ENCODE measurements around the gene ABHD16A. TPM values are rescaled to one million over a fixed set of nuclear protein-coding genes. Genes with fewer than 3 reads are reported as not detected.

Gene ABHD16A
- total and polyA plus RNA-seq, 2 of the 13 experiments (the other 11 are each of a cell fraction or from before 2014, with no cell fraction given), result 43.5 to 45.4 TPM

- TF ChIP-seq ZSCAN5A (CRISPR knock-in tag; IDR thresholded peaks at IDR 0.05; ENCODE audit: borderline replicate concordance), result no peak
- TF ChIP-seq BCL6 (CRISPR knock-in tag; IDR thresholded peaks at IDR 0.05), result peak; percentile 39; the same call in 1 of the 2 replicates
- no peak for TF ChIP-seq ZNF253 (CRISPR knock-in tag; IDR thresholded peaks at IDR 0.05; ENCODE audit: borderline replicate concordance)
- TF ChIP-seq ZNF589 (CRISPR knock-in tag; conservative IDR thresholded peaks at IDR 0.05), result no peak
- TF ChIP-seq ZNF788 (CRISPR knock-in tag; IDR thresholded peaks at IDR 0.05; ENCODE audit: borderline replicate concordance), result no peak
- TF ChIP-seq RFXANK (CRISPR knock-in tag; IDR thresholded peaks at IDR 0.05), result no peak
- TF ChIP-seq NFE2L1 (CRISPR knock-in tag; IDR thresholded peaks at IDR 0.05; ENCODE audit: borderline replicate concordance), result no peak
- no peak for TF ChIP-seq TFE3 (CRISPR knock-in tag; IDR thresholded peaks at IDR 0.05)
- no peak for TF ChIP-seq ZNF674 (CRISPR knock-in tag; IDR thresholded peaks at IDR 0.05; ENCODE audit: low read depth)
- peak; percentile 57; the same call in 1 of the 2 replicates for TF ChIP-seq ADNP (CRISPR knock-in tag; IDR thresholded peaks at IDR 0.05)
- TF ChIP-seq ISL2 (CRISPR knock-in tag; IDR thresholded peaks at IDR 0.05), result 0 out of 2 replicates have a peak, but pooled peaks have one; percentile 29
- TF ChIP-seq AGO2 (optimal IDR thresholded peaks at IDR 0.05; ENCODE audit: low read depth, low read length), result no peak
- TF ChIP-seq ZNF790 (CRISPR knock-in tag; IDR thresholded peaks at IDR 0.05; ENCODE audit: borderline replicate concordance), result 0 out of 2 replicates have a peak, but pooled peaks have one; percentile 10
- 0 out of 2 replicates have a peak, but pooled peaks have one; percentile 12 for TF ChIP-seq RXRB (CRISPR knock-in tag; IDR thresholded peaks at IDR 0.05; ENCODE audit: borderline replicate concordance)
- 0 out of 2 replicates have a peak, but pooled peaks have one; percentile 47 for TF ChIP-seq ZNF276 (CRISPR knock-in tag; IDR thresholded peaks at IDR 0.05; ENCODE audit: low read depth)
- TF ChIP-seq ZNF83 (CRISPR knock-in tag; IDR thresholded peaks at IDR 0.05; ENCODE audit: borderline replicate concordance), result no peak
- TF ChIP-seq REXO4 (CRISPR knock-in tag; IDR thresholded peaks at IDR 0.05; ENCODE audit: borderline replicate concordance), result no peak
- TF ChIP-seq CHD4 (IDR thresholded peaks at IDR 0.05; ENCODE audit: borderline replicate concordance, low read length), result peak; percentile 23; the same call in 1 of the 2 replicates
- 0 out of 2 replicates have a peak, but pooled peaks have one; percentile 13 for TF ChIP-seq MEIS1 (CRISPR knock-in tag; IDR thresholded peaks at IDR 0.05; ENCODE audit: borderline replicate concordance)
- peak; percentile 94 for TF ChIP-seq ZMYM3 (CRISPR knock-in tag; IDR thresholded peaks at IDR 0.05)
- no peak for TF ChIP-seq ZNF782 (CRISPR knock-in tag; IDR thresholded peaks at IDR 0.05; ENCODE audit: borderline replicate concordance)
- TF ChIP-seq PHF5A (CRISPR knock-in tag; IDR thresholded peaks at IDR 0.05; ENCODE audit: low read depth, unreplicated experiment), result no peak
- no peak for TF ChIP-seq CEBPG (CRISPR knock-in tag; IDR thresholded peaks at IDR 0.05)
- TF ChIP-seq ZNF569 (CRISPR knock-in tag; IDR thresholded peaks at IDR 0.05; ENCODE audit: borderline replicate concordance), result peak; percentile 32; the same call in 1 of the 2 replicates
- 0 out of 2 replicates have a peak, but pooled peaks have one; percentile 17 for TF ChIP-seq ZNF121 (CRISPR knock-in tag; IDR thresholded peaks at IDR 0.05)
- 0 out of 2 replicates have a peak, but pooled peaks have one; percentile 27 for TF ChIP-seq KDM1A (CRISPR knock-in tag; IDR thresholded peaks at IDR 0.05)
- no peak for TF ChIP-seq BRCA1 (CRISPR knock-in tag; IDR thresholded peaks at IDR 0.05)
Observed at GRCh38 chr6:31654574-31655348, 48.4 kb downstream of the ABHD16A start (continued).
